ENCODE results near the gene CDX2. TPM values are rescaled to one million over a fixed set of nuclear protein-coding genes. Genes with fewer than 3 reads are reported as not detected.

Gene CDX2
- total and polyA plus RNA-seq, 8 donors = 2.8 to 6.9 (median 4.8) TPM

DNA sequence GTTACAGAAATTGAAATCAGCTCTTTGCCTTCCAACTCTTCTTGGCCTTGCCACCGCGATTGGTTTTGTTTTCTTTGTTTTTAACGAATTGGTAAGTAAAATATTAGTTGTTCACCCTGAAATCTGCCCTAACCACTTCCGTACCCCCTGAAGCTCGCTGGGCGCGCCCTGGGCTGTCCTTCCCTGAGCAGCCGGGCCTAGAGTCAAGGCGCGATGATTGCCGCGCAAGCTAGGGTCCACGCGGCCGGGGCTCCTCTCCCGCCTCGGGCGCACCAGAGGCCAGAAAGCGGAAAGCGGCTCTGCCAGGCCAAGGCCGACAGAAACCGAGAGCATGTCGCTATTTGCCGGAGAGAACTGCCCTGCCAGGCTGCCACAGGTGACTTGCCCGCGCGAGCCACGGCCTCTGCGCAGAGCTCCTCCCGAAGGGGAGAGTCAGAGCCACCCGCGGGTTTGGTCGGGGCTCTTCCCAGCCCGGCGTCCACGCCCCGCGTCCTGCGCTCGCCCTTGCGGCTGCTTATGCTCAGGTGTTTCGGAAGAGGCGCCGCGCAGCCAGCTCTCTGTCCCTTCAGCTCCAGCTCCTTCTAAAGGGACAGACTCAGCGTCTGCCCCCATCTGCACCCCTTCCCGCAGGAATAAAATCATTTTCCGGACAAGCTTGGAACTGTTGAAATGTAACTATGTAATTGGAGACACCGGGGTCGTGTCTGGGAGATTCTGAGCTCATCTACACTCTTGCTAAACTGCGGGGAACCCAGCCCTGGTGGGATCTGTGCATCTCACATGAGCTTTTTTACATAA, 6.6 kb upstream of the CDX2 start:
- TF ChIP-seq, protein P1, sequence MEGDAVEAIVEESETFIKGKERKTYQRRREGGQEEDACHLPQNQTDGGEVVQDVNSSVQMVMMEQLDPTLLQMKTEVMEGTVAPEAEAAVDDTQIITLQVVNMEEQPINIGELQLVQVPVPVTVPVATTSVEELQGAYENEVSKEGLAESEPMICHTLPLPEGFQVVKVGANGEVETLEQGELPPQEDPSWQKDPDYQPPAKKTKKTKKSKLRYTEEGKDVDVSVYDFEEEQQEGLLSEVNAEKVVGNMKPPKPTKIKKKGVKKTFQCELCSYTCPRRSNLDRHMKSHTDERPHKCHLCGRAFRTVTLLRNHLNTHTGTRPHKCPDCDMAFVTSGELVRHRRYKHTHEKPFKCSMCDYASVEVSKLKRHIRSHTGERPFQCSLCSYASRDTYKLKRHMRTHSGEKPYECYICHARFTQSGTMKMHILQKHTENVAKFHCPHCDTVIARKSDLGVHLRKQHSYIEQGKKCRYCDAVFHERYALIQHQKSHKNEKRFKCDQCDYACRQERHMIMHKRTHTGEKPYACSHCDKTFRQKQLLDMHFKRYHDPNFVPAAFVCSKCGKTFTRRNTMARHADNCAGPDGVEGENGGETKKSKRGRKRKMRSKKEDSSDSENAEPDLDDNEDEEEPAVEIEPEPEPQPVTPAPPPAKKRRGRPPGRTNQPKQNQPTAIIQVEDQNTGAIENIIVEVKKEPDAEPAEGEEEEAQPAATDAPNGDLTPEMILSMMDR (IDR thresholded peaks at IDR 0.05) = no peak
- Histone ChIP-seq H3K27me3 (peaks cover 0 to 19% (median 9%) of the 10 kb centered on the region in 4 donors), H3K9me3 (no peaks in the 10 kb centered on the region), H3K27ac (no peak overlapping the region), H3K4me1 (peaks cover 0 to 6% (median 3%) of the 10 kb centered on the region in 3 donors), H3K4me3 (no peak overlapping the region), H3K36me3 (no peaks in the 10 kb centered on the region)
- FAIRE-seq = no peak
- ATAC-seq = no peak
- 38 to 53% methylated on average over 51 of the region's 51 CpGs for WGBS, 2 donors
- intact Hi-C loops (cut with DNase I) = no loop called here
- DNase-seq = peak in 1 of 6 donors; percentile 60

DNA sequence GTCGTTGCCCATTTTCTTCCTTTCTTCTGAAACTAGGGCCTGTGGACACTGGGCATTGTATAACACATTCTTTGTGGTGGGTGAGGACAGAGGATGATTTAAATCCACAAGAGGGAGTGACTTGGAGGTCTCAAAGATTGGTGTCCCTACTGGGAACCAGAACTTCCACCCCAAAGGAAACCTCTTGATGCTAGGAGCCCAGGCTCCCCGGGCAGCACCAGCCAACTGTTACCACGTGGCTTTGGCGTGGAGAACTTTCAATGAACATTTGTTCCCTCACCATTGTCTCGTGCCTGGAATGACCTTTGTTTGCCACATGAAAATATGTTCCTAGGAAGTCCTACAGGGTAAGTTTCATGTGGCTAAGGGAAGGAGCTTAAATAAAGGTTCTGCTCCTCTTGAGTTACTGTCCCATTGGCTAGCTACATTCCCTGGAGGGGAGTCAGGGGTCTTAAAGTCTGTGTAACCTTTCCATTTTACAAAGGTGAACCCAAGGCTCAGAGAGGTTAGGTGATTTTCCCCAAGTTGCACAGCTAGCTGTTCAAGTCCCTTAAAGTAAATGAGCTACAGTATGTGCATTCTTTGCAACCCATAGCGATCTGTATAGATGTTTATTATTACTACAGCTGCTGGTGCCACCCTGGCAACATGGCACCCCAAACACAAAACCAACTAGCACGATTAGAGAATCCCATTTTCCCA, 5.0 kb upstream of the CDX2 start:
- FAIRE-seq (no peak), DNase-seq (peak in 1 of 6 donors; percentile 27), ATAC-seq (no peak)
- intact Hi-C loops (cut with DNase I) = no loop called here
- Histone ChIP-seq H3K9me3 (no peaks in the 10 kb centered on the region), H3K27ac (no peak overlapping the region), H3K36me3 (no peaks in the 10 kb centered on the region), H3K4me1 (no peaks in the 10 kb centered on the region), H3K27me3 (peaks cover 0 to 11% (median 4%) of the 10 kb centered on the region in 4 donors), H3K4me3 (no peak overlapping the region)
- 43 to 51% methylated on average over 7 of the region's 7 CpGs for WGBS, 2 donors
- TF ChIP-seq, protein P1 (IDR thresholded peaks at IDR 0.05) = no peak

DNA sequence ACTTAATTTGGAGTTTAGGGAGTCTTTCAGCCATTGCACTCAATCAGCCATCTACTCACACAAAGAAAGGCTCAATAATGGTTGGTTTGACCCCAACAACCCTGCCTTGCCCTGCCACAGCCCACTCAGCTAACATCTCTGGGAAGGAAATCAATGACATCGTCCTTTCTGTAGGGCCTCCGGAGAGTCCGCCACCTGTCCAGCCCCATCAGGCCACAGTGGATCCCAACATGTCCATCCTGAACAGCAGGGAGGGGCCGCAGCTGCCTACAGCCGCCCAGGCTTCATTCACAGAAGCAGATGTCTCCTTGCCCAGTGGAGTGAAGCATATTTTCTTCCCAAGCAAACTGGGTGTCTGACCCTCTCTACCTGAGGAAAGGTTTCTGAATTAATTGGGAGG, 4.2 kb upstream of the CDX2 start:
- H3K4me1 ChIP-seq = no peaks in the 10 kb centered on the region
- no peak for FAIRE-seq
- DNase-seq = peak in 1 of 6 donors; percentile 29
- H3K27me3 ChIP-seq = peaks cover 0 to 7% (median 2%) of the 10 kb centered on the region in 4 donors
- no peak overlapping the region for H3K4me3 ChIP-seq
- ATAC-seq = no peak
- intact Hi-C loops (cut with DNase I) = no loop called here
- no peak overlapping the region for H3K27ac ChIP-seq
- 65 to 76% methylated on average over 5 of the region's 5 CpGs for WGBS, 2 donors
- no peaks in the 10 kb centered on the region for H3K36me3 ChIP-seq
- TF ChIP-seq, protein P1 (IDR thresholded peaks at IDR 0.05) = no peak
- H3K9me3 ChIP-seq = no peaks in the 10 kb centered on the region

DNA sequence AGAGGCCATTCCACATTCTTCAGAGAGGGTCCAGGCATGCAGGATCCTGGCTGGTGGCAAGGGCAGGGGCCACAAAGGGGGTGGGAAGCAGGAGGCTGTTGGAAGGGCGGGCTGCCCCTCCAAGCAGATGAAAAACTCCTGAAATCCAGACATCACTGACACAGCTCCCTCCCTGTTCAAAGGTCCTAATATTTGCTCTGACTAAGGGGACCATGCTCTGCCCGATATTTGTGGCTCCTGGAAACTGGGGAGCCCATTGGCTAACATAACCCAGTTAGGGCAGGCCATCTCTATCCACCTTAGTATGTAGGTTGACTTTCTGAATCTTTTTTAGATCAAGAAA, 3.3 kb upstream of the CDX2 start:
- H3K9me3 ChIP-seq = no peaks in the 10 kb centered on the region
- H3K4me3 ChIP-seq = no peak overlapping the region
- WGBS, 2 donors = 72 to 82% methylated on average over 2 of the region's 2 CpGs
- H3K27me3 ChIP-seq = peaks cover 0 to 12% (median 2%) of the 10 kb centered on the region in 4 donors
- no peak for FAIRE-seq
- DNase-seq = no peak
- ATAC-seq = no peak
- H3K27ac ChIP-seq = no peak overlapping the region
- H3K4me1 ChIP-seq = no peaks in the 10 kb centered on the region
- intact Hi-C loops (cut with DNase I) = no loop called here
- H3K36me3 ChIP-seq = no peaks in the 10 kb centered on the region
- TF ChIP-seq, protein P1 (IDR thresholded peaks at IDR 0.05) = no peak

Measured in pancreas (tissue), 10 donors.